Tibial nerve (tissue), 4 donors: ENCODE measurements around the gene RPP30. TPM values are rescaled to one million over a fixed set of nuclear protein-coding genes. Genes with fewer than 3 reads are reported as not detected.
"Not testable (repeated sequence)": the region's sequence is repeated elsewhere in the genome, so short reads cannot be mapped to it uniquely, and the experiment has no call there.

ENCODE experiments used
- DNase-seq, 2 donors: peaks; one replicate each; pipeline ENCODE4 v3.0.0-alpha.2; 2019; ENCODE audit warnings: low spot score in 2 of 2
- H3K27ac ChIP-seq, 4 donors: fragments of 200-600 bp; sonication (generic) in 3 of 4; one replicate each; pipeline ENCODE4 v1.5.1; 2017 to 2019; ENCODE audit warnings: mild to moderate bottlenecking in 1 of 4
- H3K27me3 ChIP-seq, 2 donors: fragments of 200-600 bp; sonication (generic) in 1 of 2; one replicate each; pipeline versions ENCODE4 v1.5.1 to v1.6.0; 2017 to 2019
- H3K36me3 ChIP-seq, 3 donors: fragments of 200-600 bp; sonication (generic); one replicate each; pipeline ENCODE4 v1.5.1; 2018 to 2019
- H3K4me1 ChIP-seq, 4 donors: fragments of 200-600 bp; sonication (generic) in 3 of 4; one replicate each; pipeline ENCODE4 v1.5.1; 2017 to 2019
- H3K4me3 ChIP-seq, 4 donors: fragments of 200-600 bp; sonication (generic) in 3 of 4; one replicate each; pipeline ENCODE4 v1.5.1; 2017 to 2019; ENCODE audit warnings: mild to moderate bottlenecking in 1 of 4, moderate library complexity in 1 of 4
- H3K9me3 ChIP-seq, 4 donors: fragments of 200-600 bp; sonication (generic) in 3 of 4; one replicate each; pipeline ENCODE4 v1.5.1; 2017 to 2019
- EP300 ChIP-seq, 2 donors: sonication (generic); formaldehyde crosslinking; IDR thresholded peaks; one replicate each; pipeline ENCODE4 v1.6.1; 2017; ENCODE audit warnings: antibody characterized with exemption in 2 of 2, mild to moderate bottlenecking in 1 of 2
- POLR2A ChIP-seq, 2 donors: fragments of 450-650 bp; IDR thresholded peaks; one replicate each; pipeline ENCODE4 v1.6.1; 2017; ENCODE audit warnings: antibody characterized with exemption in 2 of 2, mild to moderate bottlenecking in 2 of 2, moderate library complexity in 2 of 2
- WGBS, 2 donors: methylation state at CpG; one replicate each; pipeline ENCODE4 v1.1.5; 2018; 5-methylcytosine and 5-hydroxymethylcytosine counted together
- total RNA-seq, 4 donors: library from RNA; depleted of rRNA; stranded (reverse); fragments of >200 nt; gene quantifications; one replicate each; pipeline ENCODE4 v1.1.0, GENCODE V29; 2016
- TF ChIP-seq, protein P1 (sequence below), 5 experiments: fragments of 200-600 bp in 3 of 5; fragments of 450-650 bp in 2 of 5; sonication (generic) in 3 of 5; IDR thresholded peaks; one replicate each; pipeline ENCODE4 v1.5.1; 2016 to 2019; ENCODE audit warnings: antibody characterized with exemption in 5 of 5, mild to moderate bottlenecking in 3 of 5, moderate library complexity in 2 of 5

The RPP30 gene
- total RNA-seq, 4 donors from 2014 or later: 19.4 to 46.5 (median 35.2) TPM

DNA sequence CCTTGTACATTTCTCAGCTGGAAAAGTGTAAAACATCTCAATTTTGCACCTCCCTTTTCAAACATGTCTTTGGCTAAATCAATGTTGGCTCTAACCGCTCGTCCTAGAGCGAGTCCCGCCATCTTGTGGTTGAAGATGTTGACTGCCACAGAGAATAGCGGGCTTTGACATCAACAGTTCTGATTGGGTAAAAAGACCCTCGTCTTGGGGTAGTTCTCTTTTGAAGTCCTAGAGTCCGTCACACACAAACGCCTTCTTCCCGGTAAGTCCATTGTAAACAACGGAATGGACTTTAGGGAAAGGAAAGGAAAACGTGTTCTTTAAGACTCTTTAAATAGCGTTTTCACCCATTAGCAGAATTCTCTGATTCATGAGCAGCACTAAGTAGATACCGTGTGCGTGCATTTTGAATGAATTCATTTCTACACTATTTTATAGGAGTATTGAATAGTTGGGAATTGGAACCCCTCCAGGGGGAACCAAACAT is 452 bp upstream of the RPP30 start:
- peaks cover 0 to 30% (median 12%) of the 10 kb centered on the region in 4 donors for H3K4me1 ChIP-seq
- 1 to 2% methylated on average over 14 of the region's 14 CpGs for WGBS, 2 donors
- H3K36me3 ChIP-seq: peaks cover 0 to 10% (median 4%) of the 10 kb centered on the region in 3 donors
- H3K4me3 ChIP-seq: peak overlapping the region; percentile 65 to 90 (median 84)
- H3K9me3 ChIP-seq: peaks cover 0 to 4% (median 1%) of the 10 kb centered on the region in 4 donors
- DNase-seq: peak in 1 of 2 donors; percentile 41
- TF ChIP-seq EP300 (IDR thresholded peaks at IDR 0.05): no peak
- TF ChIP-seq, protein P1, sequence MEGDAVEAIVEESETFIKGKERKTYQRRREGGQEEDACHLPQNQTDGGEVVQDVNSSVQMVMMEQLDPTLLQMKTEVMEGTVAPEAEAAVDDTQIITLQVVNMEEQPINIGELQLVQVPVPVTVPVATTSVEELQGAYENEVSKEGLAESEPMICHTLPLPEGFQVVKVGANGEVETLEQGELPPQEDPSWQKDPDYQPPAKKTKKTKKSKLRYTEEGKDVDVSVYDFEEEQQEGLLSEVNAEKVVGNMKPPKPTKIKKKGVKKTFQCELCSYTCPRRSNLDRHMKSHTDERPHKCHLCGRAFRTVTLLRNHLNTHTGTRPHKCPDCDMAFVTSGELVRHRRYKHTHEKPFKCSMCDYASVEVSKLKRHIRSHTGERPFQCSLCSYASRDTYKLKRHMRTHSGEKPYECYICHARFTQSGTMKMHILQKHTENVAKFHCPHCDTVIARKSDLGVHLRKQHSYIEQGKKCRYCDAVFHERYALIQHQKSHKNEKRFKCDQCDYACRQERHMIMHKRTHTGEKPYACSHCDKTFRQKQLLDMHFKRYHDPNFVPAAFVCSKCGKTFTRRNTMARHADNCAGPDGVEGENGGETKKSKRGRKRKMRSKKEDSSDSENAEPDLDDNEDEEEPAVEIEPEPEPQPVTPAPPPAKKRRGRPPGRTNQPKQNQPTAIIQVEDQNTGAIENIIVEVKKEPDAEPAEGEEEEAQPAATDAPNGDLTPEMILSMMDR (IDR thresholded peaks at IDR 0.05): peak in 4 of 5 experiments; percentile 11 to 45 (median 34)
- no peaks in the 10 kb centered on the region for H3K27me3 ChIP-seq
- H3K27ac ChIP-seq: peak overlapping the region; percentile 32 to 89 (median 77)

DNA sequence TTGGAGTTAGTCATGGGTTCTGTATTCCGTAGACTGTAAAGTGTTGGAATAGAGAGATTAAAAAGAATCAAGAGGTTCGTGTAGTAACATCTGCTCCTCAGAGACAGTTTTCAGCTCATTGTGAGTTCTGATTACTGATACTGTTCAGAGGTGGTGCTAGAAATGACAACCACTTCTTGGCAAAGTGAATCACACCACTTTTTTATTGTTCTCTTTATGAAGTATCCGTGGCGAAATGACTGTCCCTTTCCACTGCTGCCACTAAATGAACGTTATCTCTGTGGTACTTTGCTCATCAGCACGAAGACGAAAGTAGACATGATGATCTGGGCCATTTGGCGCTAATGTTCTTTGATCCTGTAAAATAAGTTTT is 860 bp downstream of the RPP30 start:
- Histone ChIP-seq H3K4me1 (peaks cover 0 to 30% (median 12%) of the 10 kb centered on the region in 4 donors), H3K4me3 (peak overlapping the region; percentile 65 to 90 (median 84)), H3K36me3 (peaks cover 0 to 23% (median 5%) of the 10 kb centered on the region in 3 donors), H3K9me3 (peaks cover 0 to 4% (median 1%) of the 10 kb centered on the region in 4 donors), H3K27me3 (no peaks in the 10 kb centered on the region), H3K27ac (peak overlapping the region in 1 of 4 donors; percentile 89)
- 25 to 36% methylated on average over 8 of the region's 8 CpGs for WGBS, 2 donors
- DNase-seq: no peak
- TF ChIP-seq POLR2A (IDR thresholded peaks at IDR 0.05) (no peak), EP300 (IDR thresholded peaks at IDR 0.05) (no peak)
- TF ChIP-seq, protein P1 (IDR thresholded peaks at IDR 0.05): no peak

GRCh38 chr10:90879062-90879461 is 7.3 kb downstream of the RPP30 start:
- H3K4me3 ChIP-seq: no peak overlapping the region
- TF ChIP-seq POLR2A (IDR thresholded peaks at IDR 0.05): no peak
- peaks cover 0 to 73% (median 5%) of the 10 kb centered on the region in 3 donors for H3K36me3 ChIP-seq
- no peak for DNase-seq
- H3K4me1 ChIP-seq: peaks cover 0 to 7% (median 0%) of the 10 kb centered on the region in 4 donors
- H3K27me3 ChIP-seq: no peaks in the 10 kb centered on the region
- 82 to 87% methylated on average over 2 of the region's 2 CpGs for WGBS, 2 donors
- no peak overlapping the region for H3K27ac ChIP-seq
- H3K9me3 ChIP-seq: no peaks in the 10 kb centered on the region

GRCh38 chr10:90880059-90880719 is 8.4 kb downstream of the RPP30 start:
- 69 to 72% methylated on average over 8 of the region's 8 CpGs for WGBS, 2 donors
- TF ChIP-seq, protein P1 (IDR thresholded peaks at IDR 0.05): peak; percentile 42 to 62 (median 55)
- not testable (repeated sequence) for H3K9me3 ChIP-seq, H3K4me3 ChIP-seq, DNase-seq, H3K4me1 ChIP-seq, H3K27ac ChIP-seq, H3K27me3 ChIP-seq
- peaks cover 2 to 83% (median 5%) of the 10 kb centered on the region in 3 donors for H3K36me3 ChIP-seq

DNA sequence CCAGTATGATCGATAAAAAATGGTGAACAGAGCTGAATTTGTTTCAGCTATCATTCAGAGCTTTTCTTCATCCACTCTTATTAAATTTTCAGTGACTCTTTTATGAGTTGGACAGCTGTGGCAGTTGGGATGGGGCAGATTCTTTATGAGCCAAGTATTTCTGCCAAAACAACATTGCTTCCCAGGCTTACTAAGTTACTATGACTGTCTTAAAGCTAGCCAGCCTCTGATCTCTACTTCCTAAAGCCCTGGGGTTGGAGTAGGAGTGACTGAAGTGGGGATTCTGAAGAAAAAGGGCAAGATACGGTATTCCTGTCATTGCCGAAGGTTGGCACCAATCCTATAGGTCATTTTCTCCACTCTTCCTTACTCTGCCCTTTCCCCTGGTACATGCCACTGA is 12.7 kb downstream of the RPP30 start:
- TF ChIP-seq EP300 (IDR thresholded peaks at IDR 0.05): no peak
- TF ChIP-seq, protein P1 (IDR thresholded peaks at IDR 0.05): no peak
- TF ChIP-seq POLR2A (IDR thresholded peaks at IDR 0.05): no peak
- WGBS, 2 donors: 69 to 83% methylated on average over 3 of the region's 3 CpGs
- Histone ChIP-seq H3K27ac (no peak overlapping the region), H3K36me3 (peaks cover 0 to 84% (median 2%) of the 10 kb centered on the region in 3 donors), H3K9me3 (no peaks in the 10 kb centered on the region), H3K4me1 (peaks cover 0 to 11% (median 0%) of the 10 kb centered on the region in 4 donors), H3K4me3 (no peak overlapping the region), H3K27me3 (no peaks in the 10 kb centered on the region)
- DNase-seq: no peak
